Panc1 (cell line): ENCODE data around the gene WLS. TPM values are rescaled to one million over a fixed set of nuclear protein-coding genes. Genes with fewer than 3 reads are reported as not detected.

Experiments
- ATAC-seq: fragments of 200-7000 bp; cut with Tn5 transposase; 2 replicates; pipeline ENCODE4 v1.9.1; 2020; ENCODE audit warnings: mild to moderate bottlenecking, moderate library complexity
- BruUV-seq: library from RNA; stranded (reverse); fragments of 400-500 nt; replicated peaks from 2 replicates; lab custom pipeline; 2021; lab: Mats Ljungman, UMichigan
- CTCF ChIA-PET: fragments of 300-600 bp; sonication (Branson Sonifier 250); formaldehyde crosslinking; loops from one replicate; lab custom pipeline; 2022; ENCODE audit warnings: antibody characterized with exemption; lab: Charles Lee
- POLR2A ChIA-PET: fragments of 300-600 bp; sonication (Branson Sonifier 250); formaldehyde crosslinking; loops from one replicate; lab custom pipeline; 2022; ENCODE audit warnings: antibody characterized with exemption; lab: Charles Lee
- DNase-seq: peaks from one replicate; pipeline ENCODE4 v3.0.0-alpha.2; 2010; ENCODE audit warnings: low read depth, low spot score
- H3K27ac ChIP-seq: 2 replicates; pipeline ENCODE4 v1.5.1; 2011; ENCODE audit warnings: mild to moderate bottlenecking, low read length, inconsistent platforms
- H3K27me3 ChIP-seq: fragments of 200-500 bp; sonication (Bioruptor generic); 2 replicates; pipeline ENCODE4 v1.6.0; 2014; ENCODE audit warnings: low read length, inconsistent platforms; ENCODE audit not compliant: control insufficient read depth, insufficient read depth
- H3K36me3 ChIP-seq: fragments of 200-500 bp; sonication (Bioruptor generic); 2 replicates; pipeline ENCODE4 v1.5.1; 2014; ENCODE audit warnings: inconsistent platforms, mild to moderate bottlenecking, low read length, moderate library complexity; ENCODE audit not compliant: control insufficient read depth, insufficient read depth
- H3K4me1 ChIP-seq: 2 replicates; pipeline ENCODE4 v1.5.1; 2011; ENCODE audit warnings: inconsistent platforms, mild to moderate bottlenecking, low read length, moderate library complexity; ENCODE audit not compliant: control insufficient read depth, insufficient read depth
- H3K4me3 ChIP-seq, 2 experiments: 2 replicates each; pipeline ENCODE4 v1.5.1; 2011 to 2012; ENCODE audit warnings: low read depth in 2 of 2, low read length in 2 of 2, mild to moderate bottlenecking in 2 of 2, inconsistent platforms in 1 of 2, moderate library complexity in 1 of 2
- H3K9me3 ChIP-seq: fragments of 200-500 bp; sonication (Bioruptor generic); 2 replicates; pipeline ENCODE4 v1.5.1; 2014; ENCODE audit warnings: low read depth, mild to moderate bottlenecking, inconsistent platforms, low read length, moderate library complexity; ENCODE audit not compliant: control insufficient read depth, insufficient read depth
- CTCF ChIP-seq: fragments of 450-650 bp; IDR thresholded peaks from 2 replicates; pipeline ENCODE4 v1.5.1; 2017; ENCODE audit warnings: mild to moderate bottlenecking
- POLR2AphosphoS5 ChIP-seq: IDR thresholded peaks from 2 replicates; pipeline ENCODE4 v1.6.1; 2012; ENCODE audit warnings: mild to moderate bottlenecking, low read depth, low read length, moderate library complexity
- REST ChIP-seq, 2 experiments: IDR thresholded peaks; 2 replicates each; pipeline ENCODE4 v1.6.1; 2011 to 2012; ENCODE audit warnings: low read depth in 2 of 2, control low read depth in 1 of 2, low read length in 1 of 2, mild to moderate bottlenecking in 1 of 2, moderate library complexity in 1 of 2; ENCODE audit not compliant: insufficient read depth in 1 of 2
- SIN3A ChIP-seq: IDR thresholded peaks from 2 replicates; pipeline ENCODE4 v1.6.1; 2012; ENCODE audit warnings: low read depth, mild to moderate bottlenecking, low read length, moderate library complexity, borderline replicate concordance; ENCODE audit not compliant: insufficient read depth
- TCF7L2 ChIP-seq: IDR thresholded peaks from 2 replicates; pipeline ENCODE4 v1.6.1; 2011; ENCODE audit warnings: mild to moderate bottlenecking, low read depth, low read length, inconsistent platforms
- in situ Hi-C: cut with HindIII; loops from 2 replicates; pipeline ENCODE4 v1.10.0; 2016; ENCODE audit warnings: low sequenced_read_pairs, low pct_unique_long_range_greater_than_20kb
- intact Hi-C: fragments of 100-400 bp; cut with micrococcal nuclease; formaldehyde crosslinking; loops from one replicate; pipeline ENCODE4 v1.10.0; 2022; ENCODE audit not compliant: unreplicated experiment
- total RNA-seq: library from RNA; stranded (reverse); gene quantifications from one replicate; pipeline ENCODE4 v1.2.1, GENCODE V29; 2021; ENCODE audit not compliant: unreplicated experiment

The WLS gene
- total RNA-seq, 1 experiment from 2014 or later: 29.6 TPM

DNA sequence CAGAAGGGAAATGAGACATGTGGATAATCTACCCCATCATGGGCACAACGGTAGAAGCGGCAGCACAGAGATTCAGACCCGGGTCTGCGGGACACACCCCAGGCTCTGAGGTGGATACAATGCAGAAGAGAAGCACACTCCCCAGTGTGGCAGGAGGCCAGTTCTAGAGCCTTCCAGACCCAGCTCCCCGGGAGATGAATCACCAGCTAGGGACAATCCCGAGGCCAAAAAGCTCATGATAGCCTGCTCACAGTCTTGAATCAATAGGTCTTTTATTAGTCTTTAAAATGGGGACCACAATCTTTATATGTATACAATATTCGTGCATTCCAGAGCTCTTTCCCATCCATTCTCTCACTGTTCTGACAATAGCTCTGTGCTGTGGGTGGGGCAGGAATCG, 124.6 kb downstream of the WLS start:
- ATAC-seq: no peak

DNA sequence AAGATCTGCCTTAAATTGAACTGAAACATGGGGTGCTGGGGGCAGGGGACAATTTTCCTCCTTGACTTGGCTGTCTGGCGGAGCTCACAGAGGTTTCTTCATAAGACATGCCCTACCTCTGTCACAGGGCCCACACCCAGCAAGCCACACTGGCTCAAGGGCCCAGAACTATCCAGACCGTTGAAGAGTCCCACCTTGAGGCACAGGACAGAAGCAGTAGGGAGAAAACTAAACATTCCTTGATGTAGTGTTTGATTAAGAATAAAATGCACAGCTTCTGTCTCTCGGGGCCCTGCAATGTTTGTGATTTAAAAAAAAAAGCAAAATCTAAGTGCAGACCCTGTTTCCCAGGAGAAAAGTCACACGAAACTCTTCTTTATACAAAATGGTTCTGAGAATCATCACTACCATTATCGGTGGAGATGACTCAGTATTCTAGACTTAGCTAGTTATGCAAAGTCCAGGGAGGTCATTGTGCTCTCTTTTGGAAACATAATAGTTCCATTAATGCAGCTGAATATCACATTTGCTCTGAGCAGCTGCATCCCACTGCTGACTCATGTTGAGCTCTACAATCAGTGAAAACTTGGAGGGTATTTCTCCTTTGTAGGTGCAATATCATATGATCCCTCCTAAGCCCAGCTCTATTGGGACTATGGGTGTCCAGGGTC, 128.3 kb downstream of the WLS start:
- CTCF ChIA-PET: no interaction called here
- Histone ChIP-seq H3K4me1 (no peaks in the 10 kb centered on the region), H3K27me3 (no peaks in the 10 kb centered on the region), H3K4me3 (no peak overlapping the region), H3K27ac (no peak overlapping the region), H3K9me3 (no peaks in the 10 kb centered on the region), H3K36me3 (no peaks in the 10 kb centered on the region)
- in situ Hi-C loops: no loop called here
- intact Hi-C loops: no loop called here
- POLR2A ChIA-PET: interaction anchor here (0.5 kb wide), 1 partner anchor 49 kb away, joined by 3 read pairs; no protein-coding TSS in a partner anchor
- ATAC-seq (no peak), DNase-seq (no peak)
- TF ChIP-seq CTCF: no peak
- no peak for TF ChIP-seq POLR2AphosphoS5
- no peak for TF ChIP-seq SIN3A
- BruUV-seq: no TSS peak

More for the DNA sequence above, 124.6 kb downstream of the WLS start:
- intact Hi-C loops: no loop called here
- H3K4me3 ChIP-seq: no peak overlapping the region
- no TSS peak for BruUV-seq
- TF ChIP-seq TCF7L2: no peak
- no peak for TF ChIP-seq CTCF
- no peak for TF ChIP-seq REST (IDR thresholded peaks at IDR 0.05; ENCODE audit: insufficient read depth in 1 of 2, low read depth in 2 of 2, low read length in 1 of 2)
- TF ChIP-seq POLR2AphosphoS5: no peak
- no peaks in the 10 kb centered on the region for H3K9me3 ChIP-seq
- in situ Hi-C loops: no loop called here
- ChIA-PET CTCF (no interaction called here), POLR2A (no interaction called here)
- H3K36me3 ChIP-seq: no peaks in the 10 kb centered on the region
- H3K27me3 ChIP-seq: no peaks in the 10 kb centered on the region
- no peak for DNase-seq
- H3K27ac ChIP-seq: no peak overlapping the region
- H3K4me1 ChIP-seq: peaks cover 3% of the 10 kb centered on the region; the same call in 1 of the 2 replicates
